Measurements from ENCODE around the gene ACY1.

The ACY1 gene

DNA sequence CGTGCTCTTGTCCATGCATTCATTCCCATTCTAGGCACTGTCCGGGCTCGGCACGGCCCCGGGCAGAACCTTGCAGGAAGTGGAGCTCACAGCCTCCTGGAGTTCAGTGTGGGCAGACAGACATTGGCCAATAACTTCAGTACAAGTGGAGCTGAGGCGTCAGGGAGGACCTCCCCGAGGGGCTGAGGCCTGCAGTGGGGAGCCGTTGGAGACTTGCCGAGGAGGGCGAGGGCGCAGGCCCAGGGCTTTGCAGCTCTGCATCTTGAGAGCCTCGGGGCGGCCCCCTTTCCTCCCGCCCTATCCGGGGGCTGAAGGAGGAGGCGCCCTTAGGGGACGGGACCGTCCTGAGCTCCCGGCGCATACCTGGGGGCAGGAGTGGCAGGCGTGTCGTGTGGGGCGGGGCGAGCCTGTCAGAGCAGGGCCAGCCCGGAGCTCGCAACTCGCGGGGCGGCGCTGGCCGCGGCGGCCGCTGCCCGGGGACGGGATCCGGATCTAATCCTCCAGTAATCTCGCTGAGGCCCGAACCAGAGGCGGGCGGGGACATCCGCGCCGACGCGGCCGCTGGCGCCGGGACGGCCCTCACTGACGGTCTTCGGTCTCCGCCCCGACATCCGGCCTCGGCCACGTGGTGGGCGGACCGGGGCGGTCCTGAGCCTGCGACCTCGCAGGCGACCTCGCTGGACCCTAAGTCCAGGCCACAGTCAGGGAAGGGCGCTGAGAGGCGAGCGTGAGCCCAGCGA, at the start of gene ACY1:
Gene ACY1, plus strand, starts transcription at position 698 of the 740 bp plus-strand sequence. CDS start 530 bp downstream, outside the sequence.
- peak; percentile 38 for DNase-seq (ENCODE audit: low read depth)
- H3K4me3 ChIP-seq (ENCODE audit: control insufficient read depth, low read depth, low read length): peak within 1 kb of the TSS; percentile 69
- TF ChIP-seq CTCF (IDR thresholded peaks at IDR 0.05; ENCODE audit: control insufficient read depth, insufficient read depth, low read depth, low read length, missing control alignments): no peak

GRCh38 chr3:51934139-51934850, 49.0 kb upstream of the ACY1 start:
- no peak for DNase-seq (ENCODE audit: low read depth)
- TF ChIP-seq CTCF (IDR thresholded peaks at IDR 0.05; ENCODE audit: control insufficient read depth, insufficient read depth, low read depth, low read length, missing control alignments): no peak
- no peak overlapping the region for H3K4me3 ChIP-seq (ENCODE audit: control insufficient read depth, low read depth, low read length)

DNA sequence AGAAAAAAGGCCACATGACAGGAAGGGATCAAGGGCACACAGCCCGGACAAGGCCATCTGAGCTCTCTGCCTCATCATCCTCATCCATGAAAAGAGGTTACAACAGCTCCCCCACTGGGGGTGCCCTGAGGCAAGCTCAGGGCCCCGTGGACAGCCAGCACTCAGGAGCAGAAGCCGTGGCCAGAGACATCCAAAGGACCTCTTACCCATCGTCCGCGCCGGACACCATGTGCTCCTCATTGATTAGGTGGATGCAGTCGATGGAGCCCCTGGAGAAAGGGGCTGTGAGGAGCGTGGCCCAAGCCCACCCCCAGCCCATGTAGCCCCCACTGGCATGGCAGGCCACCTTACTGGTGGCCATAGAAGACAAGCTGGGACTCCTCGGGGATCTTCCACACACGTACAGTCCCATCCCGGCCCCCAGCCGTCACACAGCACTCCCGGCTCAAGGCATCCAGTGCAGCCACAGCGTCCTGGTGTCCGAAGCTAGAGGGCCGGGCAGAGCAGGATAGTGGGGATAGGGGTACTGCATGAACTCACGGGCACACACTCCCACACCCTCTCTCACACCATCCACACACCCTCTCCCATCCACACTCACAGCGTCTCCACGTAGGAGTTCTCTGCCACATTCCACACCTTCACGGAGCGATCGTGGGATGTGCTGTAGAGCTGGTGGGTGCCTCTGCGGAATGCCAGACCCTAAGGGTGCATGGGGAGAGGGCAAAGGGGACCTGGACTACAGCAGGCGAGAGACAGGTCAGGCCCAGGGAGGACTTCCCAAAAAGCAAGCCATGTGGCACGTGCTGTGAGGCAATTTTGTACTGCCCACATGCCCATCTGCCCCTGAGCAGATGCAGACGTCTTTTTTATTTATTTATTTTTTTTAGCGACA, 48.1 kb upstream of the ACY1 start:
- DNase-seq (ENCODE audit: low read depth): no peak
- no peak for TF ChIP-seq CTCF (IDR thresholded peaks at IDR 0.05; ENCODE audit: control insufficient read depth, insufficient read depth, low read depth, low read length, missing control alignments)
- no peak overlapping the region for H3K4me3 ChIP-seq (ENCODE audit: control insufficient read depth, low read depth, low read length)

- TF ChIP-seq CTCF (IDR thresholded peaks at IDR 0.05; ENCODE audit: control insufficient read depth, insufficient read depth, low read depth, low read length, missing control alignments): no peak
- DNase-seq (ENCODE audit: low read depth): no peak
- H3K4me3 ChIP-seq (ENCODE audit: control insufficient read depth, low read depth, low read length): no peak overlapping the region
Measured at GRCh38 chr3:51935886-51936755, 47.2 kb upstream of the ACY1 start.

DNA sequence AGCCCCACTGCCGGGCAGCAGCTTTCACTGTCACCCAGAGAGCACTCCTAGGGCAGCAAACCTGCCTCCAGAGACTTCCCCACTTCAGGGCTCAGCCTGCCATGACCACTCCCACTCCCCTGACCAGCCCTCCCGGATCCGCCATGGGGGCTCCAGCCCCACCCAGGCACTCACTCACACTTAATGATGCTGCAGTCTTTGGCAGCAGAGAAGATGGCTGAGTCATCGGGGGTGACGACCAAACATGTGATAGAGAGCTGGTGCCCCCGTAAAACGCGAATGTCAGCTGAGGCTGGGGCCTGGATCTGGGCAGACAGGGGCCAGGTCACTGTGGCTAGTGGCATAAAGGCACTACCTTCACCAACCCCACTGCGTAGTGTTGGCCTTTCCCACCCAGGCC, 46.3 kb upstream of the ACY1 start:
- no peak for DNase-seq (ENCODE audit: low read depth)
- TF ChIP-seq CTCF (IDR thresholded peaks at IDR 0.05; ENCODE audit: control insufficient read depth, insufficient read depth, low read depth, low read length, missing control alignments): no peak
- no peak overlapping the region for H3K4me3 ChIP-seq (ENCODE audit: control insufficient read depth, low read depth, low read length)
